ENCODE results near the gene SPEN. TPM values are rescaled to one million over a fixed set of nuclear protein-coding genes. Genes with fewer than 3 reads are reported as not detected.
A peak's percentile ranks its signal among the peaks of the same experiment; 100 is the strongest.

SPEN gene
- total and polyA plus RNA-seq, 2 of the 13 experiments (the other 11 are each of a cell fraction or from before 2014, with no cell fraction given): 4.8 to 14.0 TPM

DNA sequence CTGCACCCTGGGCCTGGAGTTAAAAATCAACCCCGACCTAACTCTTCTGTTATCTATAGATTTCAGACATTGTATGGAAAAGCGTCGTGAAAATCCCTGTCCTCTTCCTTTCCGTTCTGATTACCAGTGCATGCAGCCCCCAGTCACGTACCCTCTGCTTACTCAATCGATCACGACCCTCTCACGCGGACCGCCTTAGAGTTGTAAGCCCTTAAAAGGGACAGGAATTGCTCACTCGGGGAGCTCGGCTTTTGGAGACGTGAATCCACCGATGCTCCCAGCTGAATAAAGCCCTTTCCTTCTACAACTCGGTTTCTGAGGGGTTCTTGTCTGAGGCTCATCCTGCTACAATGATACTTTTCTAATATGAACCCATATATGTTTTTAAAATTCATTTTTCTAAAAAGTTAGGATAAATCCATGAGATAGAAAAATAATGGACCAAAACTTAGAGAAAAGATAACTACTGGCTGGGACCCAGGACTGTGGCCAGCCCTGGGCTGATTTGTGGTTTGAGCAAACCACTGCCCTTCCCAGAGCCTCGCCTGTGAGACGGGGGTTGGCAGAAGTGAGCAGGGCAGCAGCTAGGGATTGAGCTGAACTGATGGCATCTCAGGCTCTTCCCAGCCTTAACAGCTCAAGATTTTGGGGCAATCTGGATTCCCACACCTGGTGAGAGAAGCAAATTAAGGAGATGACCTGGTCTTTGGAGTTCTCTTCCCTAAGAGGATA, 45.1 kb upstream of the SPEN start:
- no peak for ATAC-seq
- TF ChIP-seq ZNF256 (CRISPR knock-in tag; conservative IDR thresholded peaks at IDR 0.05) (no peak), ZZZ3 (CRISPR knock-in tag; IDR thresholded peaks at IDR 0.05; ENCODE audit: borderline replicate concordance) (0 out of 2 replicates have a peak, but pooled peaks have one; percentile 50), SNAPC5 (CRISPR knock-in tag; IDR thresholded peaks at IDR 0.05; ENCODE audit: borderline replicate concordance) (no peak), HNF1B (CRISPR knock-in tag; IDR thresholded peaks at IDR 0.05) (peak; percentile 85), POGZ (CRISPR knock-in tag; IDR thresholded peaks at IDR 0.05) (peak; percentile 58; the same call in 1 of the 2 replicates), ZNF607 (CRISPR knock-in tag; IDR thresholded peaks at IDR 0.05; ENCODE audit: borderline replicate concordance) (peak; percentile 81; the same call in 1 of the 2 replicates), ARNTL (CRISPR knock-in tag; IDR thresholded peaks at IDR 0.05) (peak; percentile 97), MEF2D (CRISPR knock-in tag; IDR thresholded peaks at IDR 0.05) (peak; percentile 63; the same call in 1 of the 2 replicates), ZNF609 (CRISPR knock-in tag; IDR thresholded peaks at IDR 0.05; ENCODE audit: borderline replicate concordance) (peak; percentile 90), ZBTB20 (CRISPR knock-in tag; IDR thresholded peaks at IDR 0.05; ENCODE audit: borderline replicate concordance, low read depth) (peak; percentile 92; the same call in 1 of the 2 replicates), FOXP1 (IDR thresholded peaks at IDR 0.05) (no peak), FOXP1 (CRISPR knock-in tag; IDR thresholded peaks at IDR 0.05) (peak; percentile 49; the same call in 1 of the 2 replicates), AKAP8 (CRISPR knock-in tag; IDR thresholded peaks at IDR 0.05) (no peak), ZNF136 (CRISPR knock-in tag; IDR thresholded peaks at IDR 0.05; ENCODE audit: low read depth) (0 out of 2 replicates have a peak, but pooled peaks have one; percentile 36), TARDBP (CRISPR knock-in tag; IDR thresholded peaks at IDR 0.05) (peak; percentile 73; the same call in 1 of the 2 replicates), GABPA (IDR thresholded peaks at IDR 0.05; ENCODE audit: low read depth, low read length) (no peak), GABPA (CRISPR knock-in tag; IDR thresholded peaks at IDR 0.05; ENCODE audit: low read depth) (0 out of 2 replicates have a peak, but pooled peaks have one; percentile 1), TGIF2 (CRISPR knock-in tag; IDR thresholded peaks at IDR 0.05) (no peak), RXRB (CRISPR knock-in tag; IDR thresholded peaks at IDR 0.05; ENCODE audit: borderline replicate concordance) (peak; percentile 57; the same call in 1 of the 2 replicates)

More for the DNA sequence above, 45.1 kb upstream of the SPEN start:
- no TSS peak for BruUV-seq (replicated peaks)
- ChIA-PET POLR2A (interaction anchor here (0.8 to 1.3 kb wide), 2 partner anchors 30 to 32 kb away, joined by 3 to 4 read pairs; no protein-coding TSS in a partner anchor), CTCF (ENCODE audit: low intra/inter-chr PET ratio, low total read pairs) (no interaction called here)
- H3K27ac ChIP-seq (ENCODE audit: extremely low read length, insufficient read depth, low read length): peak overlapping the region; percentile 49
- DNase-seq (ENCODE audit: low spot score) (no peak), FAIRE-seq (no peak)
- H3K36me3 ChIP-seq (replicated peaks in 1 of 2; ENCODE audit: control insufficient read depth in 1 of 2, insufficient read depth in 2 of 2, low read length in 2 of 2): no peaks in the 10 kb centered on the region
- WGBS (ENCODE audit: low lambda C conversion rate): 2% methylated on average over 17 of the region's 17 CpGs
- intact Hi-C loops (cut with micrococcal nuclease; ENCODE audit: unreplicated experiment): loop anchor here (5.0 kb wide), 2 partner anchors 45 to 120 kb away; partner anchors contain the start of gene SPEN
- H3K4me3 ChIP-seq (replicated peaks in 1 of 3; ENCODE audit: insufficient read depth in 1 of 3, low read depth in 2 of 3, low read length in 3 of 3): peak overlapping the region; percentile 38 to 73 (median 51); a peak in 5 of 6 replicates
- peaks cover 68% of the 10 kb centered on the region for H3K4me1 ChIP-seq (ENCODE audit: insufficient read depth, low read length)
- H3K4me2 ChIP-seq (ENCODE audit: low read depth, low read length): peak overlapping the region; percentile 98
- no peak overlapping the region for H2AFZ ChIP-seq (ENCODE audit: low read length)
- H3K79me2 ChIP-seq (ENCODE audit: insufficient read depth, low read length): peaks cover 14% of the 10 kb centered on the region
- in situ Hi-C loops (cut with HindIII; ENCODE audit: extremely low pct_ligation_motif_present, low pct_unique_long_range_greater_than_20kb): no loop called here
- no peaks in the 10 kb centered on the region for H4K20me1 ChIP-seq (ENCODE audit: insufficient read depth, low read length)
- peak overlapping the region; percentile 39; the same call in 1 of the 2 replicates for H3K9ac ChIP-seq (ENCODE audit: insufficient read depth, low read depth, low read length)
- no peaks in the 10 kb centered on the region for H3K9me3 ChIP-seq (ENCODE audit: low read length)
- no peaks in the 10 kb centered on the region for H3K27me3 ChIP-seq (ENCODE audit: control insufficient read depth in 1 of 2, insufficient read depth in 2 of 2, low read length in 2 of 2)
